ENCODE results near the gene SPATA19.
A peak's percentile ranks its signal among the peaks of the same experiment; 100 is the strongest.

DNA sequence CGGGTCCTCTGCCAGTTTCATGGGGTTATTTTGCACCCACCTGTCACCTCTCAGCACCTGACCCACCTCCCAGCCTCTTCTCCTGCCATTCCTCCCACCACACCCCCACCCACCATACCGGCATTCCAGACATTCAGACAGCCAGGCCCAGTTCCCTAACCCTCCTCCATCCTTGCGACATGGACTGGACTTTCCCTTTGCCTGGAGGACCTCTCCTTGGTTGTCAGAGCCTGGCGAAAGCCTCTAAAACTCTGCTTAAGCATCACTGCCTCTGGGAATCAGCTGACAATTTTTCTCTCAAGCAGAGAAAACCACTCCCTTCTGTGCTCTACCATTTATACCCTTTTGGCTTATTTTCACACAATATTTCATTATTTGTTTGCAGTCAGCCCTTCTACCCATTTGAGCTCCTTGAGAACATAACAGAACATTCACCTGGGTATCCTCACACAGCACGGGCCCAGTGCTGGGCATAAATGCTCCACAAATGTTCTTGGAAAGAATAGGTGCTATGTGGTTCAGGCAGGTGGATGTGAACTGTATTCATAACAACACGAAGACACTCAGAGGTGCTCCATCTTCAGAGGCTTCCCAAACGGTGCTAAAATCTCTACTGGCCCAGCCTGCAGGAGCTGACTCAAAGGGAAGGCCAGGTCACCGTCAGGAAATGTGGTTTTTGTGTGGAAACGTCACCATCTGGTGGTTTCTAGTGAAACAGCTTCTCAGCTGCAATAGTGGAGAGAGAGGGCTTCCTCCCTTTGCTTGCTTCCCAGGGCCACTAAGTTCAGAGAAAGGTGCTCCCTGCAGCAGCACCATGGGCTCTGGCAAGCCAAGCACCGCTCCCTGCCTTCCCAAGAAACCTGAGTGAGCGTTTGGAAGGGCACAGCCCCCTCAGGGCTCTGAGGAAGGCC lies 10.4 kb downstream of the SPATA19 start:
- TF ChIP-seq, protein P1, sequence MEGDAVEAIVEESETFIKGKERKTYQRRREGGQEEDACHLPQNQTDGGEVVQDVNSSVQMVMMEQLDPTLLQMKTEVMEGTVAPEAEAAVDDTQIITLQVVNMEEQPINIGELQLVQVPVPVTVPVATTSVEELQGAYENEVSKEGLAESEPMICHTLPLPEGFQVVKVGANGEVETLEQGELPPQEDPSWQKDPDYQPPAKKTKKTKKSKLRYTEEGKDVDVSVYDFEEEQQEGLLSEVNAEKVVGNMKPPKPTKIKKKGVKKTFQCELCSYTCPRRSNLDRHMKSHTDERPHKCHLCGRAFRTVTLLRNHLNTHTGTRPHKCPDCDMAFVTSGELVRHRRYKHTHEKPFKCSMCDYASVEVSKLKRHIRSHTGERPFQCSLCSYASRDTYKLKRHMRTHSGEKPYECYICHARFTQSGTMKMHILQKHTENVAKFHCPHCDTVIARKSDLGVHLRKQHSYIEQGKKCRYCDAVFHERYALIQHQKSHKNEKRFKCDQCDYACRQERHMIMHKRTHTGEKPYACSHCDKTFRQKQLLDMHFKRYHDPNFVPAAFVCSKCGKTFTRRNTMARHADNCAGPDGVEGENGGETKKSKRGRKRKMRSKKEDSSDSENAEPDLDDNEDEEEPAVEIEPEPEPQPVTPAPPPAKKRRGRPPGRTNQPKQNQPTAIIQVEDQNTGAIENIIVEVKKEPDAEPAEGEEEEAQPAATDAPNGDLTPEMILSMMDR (conservative IDR thresholded peaks at IDR 0.05) = peak; percentile 76
- no peak for TF ChIP-seq EZH2 (IDR thresholded peaks at IDR 0.05; ENCODE audit: low read depth)
